HepG2 (cell line): ENCODE data around the gene ADAMTS2. TPM values are rescaled to one million over a fixed set of nuclear protein-coding genes. Genes with fewer than 3 reads are reported as not detected.

Experiments used
- AKNA ChIP-seq: sonication (generic); formaldehyde crosslinking; IDR thresholded peaks from 2 replicates; pipeline ENCODE4 v1.4.0; 2020; ENCODE audit warnings: missing genetic modification reagents, borderline replicate concordance
- NCOA5 ChIP-seq: sonication (generic); formaldehyde crosslinking; IDR thresholded peaks from 2 replicates; pipeline ENCODE4 v1.4.0; 2020; ENCODE audit warnings: missing genetic modification reagents
- NR1H2 ChIP-seq: sonication (generic); formaldehyde crosslinking; IDR thresholded peaks from 2 replicates; pipeline ENCODE4 v1.8.1; 2022; ENCODE audit warnings: low read depth, missing genetic modification reagents, borderline replicate concordance
- SOX6 ChIP-seq, 2 experiments: fragments of 450-650 bp in 1 of 2; sonication (generic) in 1 of 2; formaldehyde crosslinking in 1 of 2; IDR thresholded peaks; 2 replicates each; pipeline versions ENCODE4 v1.4.0 to v1.6.1; 2017 to 2020; ENCODE audit warnings: antibody characterized with exemption in 1 of 2, mild to moderate bottlenecking in 1 of 2, missing genetic modification reagents in 1 of 2
- ZNF101 ChIP-seq: sonication (generic); formaldehyde crosslinking; IDR thresholded peaks from 2 replicates; pipeline ENCODE4 v1.4.0; 2020; ENCODE audit warnings: mild to moderate bottlenecking, low read depth, missing genetic modification reagents, borderline replicate concordance
- polyA plus RNA-seq, 8 experiments: library from polyadenylated mRNA; depleted of rRNA in 3 of 8; stranded (reverse) in 7 of 8; unstranded in 1 of 8; fragments of >200 nt; fragmentation: Illumina TruSeq in 4 of 8; extraction: Trizol in 4 of 8; gene quantifications; 2 replicates each; pipeline versions ENCODE4 v1.2.1 to v1.2.3, GENCODE V29; 2011 to 2016; ENCODE audit warnings: low read depth in 4 of 8, missing spikeins in 1 of 8, mixed read lengths in 1 of 8; ENCODE audit not compliant: insufficient read depth in 1 of 8
- total RNA-seq, 5 experiments: library from RNA; depleted of rRNA; stranded (reverse); fragments of >200 nt; fragmentation: Illumina TruSeq; extraction: Trizol; gene quantifications; 2 replicates each; pipeline ENCODE4 v1.2.3, GENCODE V29; 2016; ENCODE audit warnings: low read depth in 1 of 5

Gene ADAMTS2
- total and polyA plus RNA-seq, 2 of the 13 experiments (the other 11 are each of a cell fraction or from before 2014, with no cell fraction given): 0.24 to 3.5 TPM

GRCh38 chr5:179373101-179373934, 28.1 kb upstream of the ADAMTS2 start (continued):
- TF ChIP-seq AKNA (CRISPR knock-in tag) (no peak), NR1H2 (no peak), ZNF101 (CRISPR knock-in tag) (no peak), NCOA5 (CRISPR knock-in tag) (no peak), SOX6 (IDR thresholded peaks at IDR 0.05) (no peak), SOX6 (CRISPR knock-in tag; IDR thresholded peaks at IDR 0.05) (no peak)
